ENCODE measurements around the gene CDC14B. TPM values are rescaled to one million over a fixed set of nuclear protein-coding genes. Genes with fewer than 3 reads are reported as not detected.

Gene CDC14B
- total RNA-seq, 4 donors from 2014 or later, result 5.8 to 10.9 (median 8.0) TPM

DNA sequence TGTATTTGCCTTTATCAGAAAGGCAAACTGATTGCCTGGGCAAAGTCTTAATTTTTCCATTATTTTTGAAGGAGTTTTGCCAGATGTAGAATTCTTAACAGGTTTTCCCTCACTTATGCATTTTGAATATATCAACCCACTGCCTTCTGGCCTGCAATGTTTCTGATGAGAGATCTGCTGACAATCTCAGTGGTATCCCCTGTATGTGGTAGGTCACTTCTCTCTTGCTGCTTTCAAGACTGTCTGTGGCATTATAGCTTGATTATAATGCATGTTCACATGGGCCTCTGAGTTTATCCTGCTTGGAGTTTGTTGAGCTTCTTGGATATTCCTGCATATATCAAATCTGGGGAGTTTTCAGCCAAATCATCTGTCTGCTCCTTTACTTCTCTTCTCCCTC, 87.5 kb downstream of the CDC14B start:
- intact Hi-C loops (cut with DNase I; ENCODE audit: low total_unique reads), result no loop called here
- no peak for DNase-seq (ENCODE audit: low spot score in 2 of 2)
- TF ChIP-seq, protein P1, sequence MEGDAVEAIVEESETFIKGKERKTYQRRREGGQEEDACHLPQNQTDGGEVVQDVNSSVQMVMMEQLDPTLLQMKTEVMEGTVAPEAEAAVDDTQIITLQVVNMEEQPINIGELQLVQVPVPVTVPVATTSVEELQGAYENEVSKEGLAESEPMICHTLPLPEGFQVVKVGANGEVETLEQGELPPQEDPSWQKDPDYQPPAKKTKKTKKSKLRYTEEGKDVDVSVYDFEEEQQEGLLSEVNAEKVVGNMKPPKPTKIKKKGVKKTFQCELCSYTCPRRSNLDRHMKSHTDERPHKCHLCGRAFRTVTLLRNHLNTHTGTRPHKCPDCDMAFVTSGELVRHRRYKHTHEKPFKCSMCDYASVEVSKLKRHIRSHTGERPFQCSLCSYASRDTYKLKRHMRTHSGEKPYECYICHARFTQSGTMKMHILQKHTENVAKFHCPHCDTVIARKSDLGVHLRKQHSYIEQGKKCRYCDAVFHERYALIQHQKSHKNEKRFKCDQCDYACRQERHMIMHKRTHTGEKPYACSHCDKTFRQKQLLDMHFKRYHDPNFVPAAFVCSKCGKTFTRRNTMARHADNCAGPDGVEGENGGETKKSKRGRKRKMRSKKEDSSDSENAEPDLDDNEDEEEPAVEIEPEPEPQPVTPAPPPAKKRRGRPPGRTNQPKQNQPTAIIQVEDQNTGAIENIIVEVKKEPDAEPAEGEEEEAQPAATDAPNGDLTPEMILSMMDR (IDR thresholded peaks at IDR 0.05), result no peak
- TF ChIP-seq POLR2A (IDR thresholded peaks at IDR 0.05), result no peak
- H3K4me3 ChIP-seq (ENCODE audit: low read depth, poor library complexity, severe bottlenecking), result no peak overlapping the region

DNA sequence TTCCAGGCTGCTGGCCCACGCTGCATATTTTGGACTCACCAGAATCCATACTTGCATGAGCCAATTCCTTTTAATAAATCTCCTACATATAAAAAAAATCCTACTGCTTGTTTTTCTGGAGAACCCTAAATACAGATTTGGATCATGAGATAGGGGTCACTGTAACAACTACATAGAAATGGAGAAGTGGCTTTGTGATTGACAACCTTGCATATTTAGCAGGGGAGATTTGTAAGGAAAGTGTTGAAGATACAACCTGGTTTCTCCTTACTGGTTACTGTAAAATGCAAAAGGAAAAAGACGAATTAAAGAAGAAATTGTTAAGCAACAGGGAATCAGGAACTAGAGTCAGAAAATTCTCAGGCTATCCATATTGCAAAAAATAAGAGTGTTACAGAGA, 94.9 kb downstream of the CDC14B start:
- no peak for TF ChIP-seq POLR2A (IDR thresholded peaks at IDR 0.05)
- TF ChIP-seq, protein P1 (IDR thresholded peaks at IDR 0.05), result no peak
- intact Hi-C loops (cut with DNase I; ENCODE audit: low total_unique reads), result no loop called here
- whole genome bisulfite sequencing, 2 donors, result 89 to 91% methylated on average over 2 of the region's 2 CpGs
- DNase-seq (ENCODE audit: low spot score in 2 of 2), result no peak
- H3K4me3 ChIP-seq (ENCODE audit: low read depth, poor library complexity, severe bottlenecking), result no peak overlapping the region

DNA sequence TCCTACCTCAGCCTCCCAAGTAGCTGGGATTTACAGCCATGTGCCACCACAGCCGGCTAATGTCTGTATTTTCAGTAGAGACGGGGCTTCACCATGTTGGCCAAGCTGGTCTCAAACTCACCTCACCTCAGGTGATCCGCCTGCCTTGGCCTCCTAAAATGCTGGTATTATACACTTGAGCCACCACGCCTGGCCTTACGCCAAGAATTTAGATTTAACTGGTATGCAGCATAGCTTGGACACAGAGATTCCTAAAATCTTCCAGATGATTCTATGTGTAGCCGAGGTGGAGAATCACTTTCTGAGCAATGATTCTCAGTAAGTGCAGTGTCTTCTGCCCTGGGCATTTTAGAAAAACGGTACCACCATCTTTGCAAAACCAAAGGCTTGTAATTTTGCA, 95.6 kb downstream of the CDC14B start:
- intact Hi-C loops (cut with DNase I; ENCODE audit: low total_unique reads), result no loop called here

DNA sequence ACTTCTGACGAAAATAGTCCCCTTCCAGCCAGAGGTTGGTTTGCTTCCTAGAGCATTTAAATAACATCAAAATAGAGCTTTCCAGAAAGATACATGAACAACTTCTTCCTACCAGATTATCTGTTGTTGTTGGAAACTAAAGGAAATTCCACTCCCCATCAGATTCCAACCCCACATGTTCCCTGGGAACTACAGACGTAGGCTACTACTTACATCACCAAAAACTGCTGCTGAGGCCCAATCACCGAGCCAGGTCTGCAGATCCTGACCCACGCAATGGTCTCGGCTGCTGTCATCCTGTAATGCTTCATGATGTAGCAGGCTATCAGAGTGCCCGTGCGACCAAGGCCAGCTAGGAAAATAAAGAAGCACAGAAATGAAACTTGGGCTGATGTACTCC, 96.3 kb downstream of the CDC14B start:
- 91% methylated on average over 7 of the region's 7 CpGs for WGBS, 2 donors
- TF ChIP-seq, protein P1 (IDR thresholded peaks at IDR 0.05), result no peak
- TF ChIP-seq POLR2A (IDR thresholded peaks at IDR 0.05), result no peak
- H3K4me3 ChIP-seq (ENCODE audit: low read depth, poor library complexity, severe bottlenecking), result no peak overlapping the region
- intact Hi-C loops (cut with DNase I; ENCODE audit: low total_unique reads), result no loop called here
- no peak for DNase-seq (ENCODE audit: low spot score in 2 of 2)

More for the DNA sequence above, 95.6 kb downstream of the CDC14B start:
- TF ChIP-seq, protein P1 (IDR thresholded peaks at IDR 0.05), result no peak
- no peak for TF ChIP-seq POLR2A (IDR thresholded peaks at IDR 0.05)
- no peak for DNase-seq (ENCODE audit: low spot score in 2 of 2)
- H3K4me3 ChIP-seq (ENCODE audit: low read depth, poor library complexity, severe bottlenecking), result no peak overlapping the region
- 88 to 92% methylated on average over 7 of the region's 7 CpGs for WGBS, 2 donors

DNA sequence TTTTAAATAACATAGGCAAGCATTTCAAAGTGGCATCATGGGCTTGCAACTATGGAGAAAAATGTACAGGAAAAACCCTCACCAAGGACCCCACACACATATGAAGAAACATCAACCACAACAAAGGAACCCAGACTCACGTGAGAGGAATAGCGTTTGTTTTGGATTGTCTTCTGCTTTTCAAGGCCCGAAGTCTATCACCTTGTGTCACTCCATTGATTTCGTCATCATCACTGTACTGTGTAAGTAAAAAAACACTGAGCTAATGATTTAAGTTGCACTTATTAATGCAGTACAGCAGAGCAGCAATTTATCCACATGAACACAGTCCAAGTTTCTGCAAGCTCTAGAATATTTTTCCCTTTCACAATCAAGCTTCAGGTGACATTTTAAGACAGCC, 97.3 kb downstream of the CDC14B start:
- 75 to 85% methylated on average over 4 of the region's 4 CpGs for WGBS, 2 donors
- intact Hi-C loops (cut with DNase I; ENCODE audit: low total_unique reads), result no loop called here
- TF ChIP-seq, protein P1 (IDR thresholded peaks at IDR 0.05), result no peak
- no peak for TF ChIP-seq POLR2A (IDR thresholded peaks at IDR 0.05)
- no peak for DNase-seq (ENCODE audit: low spot score in 2 of 2)
- H3K4me3 ChIP-seq (ENCODE audit: low read depth, poor library complexity, severe bottlenecking), result no peak overlapping the region

DNA sequence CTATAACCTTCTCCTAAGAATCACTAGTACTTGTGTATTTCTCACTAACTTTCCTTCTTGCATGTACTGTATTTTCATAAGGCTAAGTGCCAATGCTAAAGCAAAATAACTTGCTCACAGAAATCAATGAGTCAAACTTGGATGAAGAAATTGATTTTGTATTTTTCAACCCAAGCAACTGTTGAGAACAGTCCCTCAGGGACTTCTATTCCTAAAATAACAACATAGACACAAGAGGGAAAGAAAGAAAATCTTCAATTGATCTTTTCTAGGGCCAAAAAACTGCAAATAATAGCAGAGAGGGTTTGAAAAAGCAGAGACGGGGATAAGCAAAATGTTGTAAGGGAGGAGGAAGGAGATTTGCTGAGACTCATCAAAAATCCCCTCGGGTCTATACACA, 99.9 kb downstream of the CDC14B start:
- 59% methylated on average over 2 of the region's 2 CpGs for WGBS, 2 donors

More for the DNA sequence above, 99.9 kb downstream of the CDC14B start:
- TF ChIP-seq, protein P1 (IDR thresholded peaks at IDR 0.05), result no peak
- TF ChIP-seq POLR2A (IDR thresholded peaks at IDR 0.05), result no peak
- intact Hi-C loops (cut with DNase I; ENCODE audit: low total_unique reads), result no loop called here
- no peak for DNase-seq (ENCODE audit: low spot score in 2 of 2)
- H3K4me3 ChIP-seq (ENCODE audit: low read depth, poor library complexity, severe bottlenecking), result no peak overlapping the region

Data from lower leg skin (tissue), 4 donors.